ENCODE results near the gene ERP27.

DNA sequence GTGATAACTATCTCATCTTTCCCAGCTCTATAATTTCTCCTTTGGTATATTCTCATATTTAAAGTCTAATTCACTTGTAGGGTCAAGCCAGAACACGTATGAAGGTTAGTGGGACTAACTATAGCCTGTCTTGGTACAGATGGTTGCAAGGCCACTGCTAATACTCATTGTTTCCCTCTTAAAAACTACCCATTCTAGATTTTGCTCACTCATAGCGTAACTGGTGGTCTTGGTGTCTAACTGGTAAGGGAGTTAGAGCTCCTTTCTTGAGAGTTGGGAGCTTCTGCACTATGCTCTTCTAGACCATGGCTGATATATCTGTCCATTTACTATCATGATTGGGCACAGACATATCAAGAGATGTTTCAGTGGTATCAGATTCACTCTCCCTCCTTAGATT is 61.5 kb downstream of the ERP27 start:
- TF ChIP-seq, protein P1, sequence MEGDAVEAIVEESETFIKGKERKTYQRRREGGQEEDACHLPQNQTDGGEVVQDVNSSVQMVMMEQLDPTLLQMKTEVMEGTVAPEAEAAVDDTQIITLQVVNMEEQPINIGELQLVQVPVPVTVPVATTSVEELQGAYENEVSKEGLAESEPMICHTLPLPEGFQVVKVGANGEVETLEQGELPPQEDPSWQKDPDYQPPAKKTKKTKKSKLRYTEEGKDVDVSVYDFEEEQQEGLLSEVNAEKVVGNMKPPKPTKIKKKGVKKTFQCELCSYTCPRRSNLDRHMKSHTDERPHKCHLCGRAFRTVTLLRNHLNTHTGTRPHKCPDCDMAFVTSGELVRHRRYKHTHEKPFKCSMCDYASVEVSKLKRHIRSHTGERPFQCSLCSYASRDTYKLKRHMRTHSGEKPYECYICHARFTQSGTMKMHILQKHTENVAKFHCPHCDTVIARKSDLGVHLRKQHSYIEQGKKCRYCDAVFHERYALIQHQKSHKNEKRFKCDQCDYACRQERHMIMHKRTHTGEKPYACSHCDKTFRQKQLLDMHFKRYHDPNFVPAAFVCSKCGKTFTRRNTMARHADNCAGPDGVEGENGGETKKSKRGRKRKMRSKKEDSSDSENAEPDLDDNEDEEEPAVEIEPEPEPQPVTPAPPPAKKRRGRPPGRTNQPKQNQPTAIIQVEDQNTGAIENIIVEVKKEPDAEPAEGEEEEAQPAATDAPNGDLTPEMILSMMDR (IDR thresholded peaks at IDR 0.05) = no peak
- no peak for TF ChIP-seq POLR2A (IDR thresholded peaks at IDR 0.05)
